ENCODE measurements around the gene LAMB4. TPM values are rescaled to one million over a fixed set of nuclear protein-coding genes. Genes with fewer than 3 reads are reported as not detected.

LAMB4 gene
- total RNA-seq, 4 donors from 2014 or later, result 0.04 to 0.33 TPM; not detected in 2

GRCh38 chr7:108077709-108078108 lies 52.5 kb downstream of the LAMB4 start:
- intact Hi-C loops (cut with DNase I; ENCODE audit: low total_unique reads), result no loop called here
- H3K27ac ChIP-seq, result no peak overlapping the region

GRCh38 chr7:108076156-108076555 lies 54.0 kb downstream of the LAMB4 start:
- H3K4me3 ChIP-seq, result no peak overlapping the region
- no peaks in the 10 kb centered on the region for H3K36me3 ChIP-seq
- no peaks in the 10 kb centered on the region for H3K27me3 ChIP-seq
- no peaks in the 10 kb centered on the region for H3K4me1 ChIP-seq
- in situ Hi-C loops (cut with MboI; ENCODE audit: low sequenced_read_pairs in 4 of 4) (no loop called here), intact Hi-C loops (cut with DNase I; ENCODE audit: low total_unique reads) (no loop called here)
- DNase-seq (no peak), ATAC-seq (no peak)
- H3K9me3 ChIP-seq, result no peaks in the 10 kb centered on the region
- TF ChIP-seq POLR2A (IDR thresholded peaks at IDR 0.05), result no peak
- TF ChIP-seq, protein P1, sequence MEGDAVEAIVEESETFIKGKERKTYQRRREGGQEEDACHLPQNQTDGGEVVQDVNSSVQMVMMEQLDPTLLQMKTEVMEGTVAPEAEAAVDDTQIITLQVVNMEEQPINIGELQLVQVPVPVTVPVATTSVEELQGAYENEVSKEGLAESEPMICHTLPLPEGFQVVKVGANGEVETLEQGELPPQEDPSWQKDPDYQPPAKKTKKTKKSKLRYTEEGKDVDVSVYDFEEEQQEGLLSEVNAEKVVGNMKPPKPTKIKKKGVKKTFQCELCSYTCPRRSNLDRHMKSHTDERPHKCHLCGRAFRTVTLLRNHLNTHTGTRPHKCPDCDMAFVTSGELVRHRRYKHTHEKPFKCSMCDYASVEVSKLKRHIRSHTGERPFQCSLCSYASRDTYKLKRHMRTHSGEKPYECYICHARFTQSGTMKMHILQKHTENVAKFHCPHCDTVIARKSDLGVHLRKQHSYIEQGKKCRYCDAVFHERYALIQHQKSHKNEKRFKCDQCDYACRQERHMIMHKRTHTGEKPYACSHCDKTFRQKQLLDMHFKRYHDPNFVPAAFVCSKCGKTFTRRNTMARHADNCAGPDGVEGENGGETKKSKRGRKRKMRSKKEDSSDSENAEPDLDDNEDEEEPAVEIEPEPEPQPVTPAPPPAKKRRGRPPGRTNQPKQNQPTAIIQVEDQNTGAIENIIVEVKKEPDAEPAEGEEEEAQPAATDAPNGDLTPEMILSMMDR (IDR thresholded peaks at IDR 0.05 in 4 of 5, conservative IDR thresholded peaks at IDR 0.05 in 1 of 5), result no peak
- H3K27ac ChIP-seq, result no peak overlapping the region

More at GRCh38 chr7:108077709-108078108, 52.5 kb downstream of the LAMB4 start:
- no peak overlapping the region for H3K4me3 ChIP-seq
- no peaks in the 10 kb centered on the region for H3K36me3 ChIP-seq
- no peak for ATAC-seq
- no peaks in the 10 kb centered on the region for H3K9me3 ChIP-seq
- TF ChIP-seq, protein P1 (IDR thresholded peaks at IDR 0.05 in 4 of 5, conservative IDR thresholded peaks at IDR 0.05 in 1 of 5), result no peak
- TF ChIP-seq POLR2A (IDR thresholded peaks at IDR 0.05), result no peak
- in situ Hi-C loops (cut with MboI; ENCODE audit: low sequenced_read_pairs in 4 of 4), result no loop called here
- H3K27me3 ChIP-seq, result no peaks in the 10 kb centered on the region
- no peak for DNase-seq
- no peaks in the 10 kb centered on the region for H3K4me1 ChIP-seq

DNA sequence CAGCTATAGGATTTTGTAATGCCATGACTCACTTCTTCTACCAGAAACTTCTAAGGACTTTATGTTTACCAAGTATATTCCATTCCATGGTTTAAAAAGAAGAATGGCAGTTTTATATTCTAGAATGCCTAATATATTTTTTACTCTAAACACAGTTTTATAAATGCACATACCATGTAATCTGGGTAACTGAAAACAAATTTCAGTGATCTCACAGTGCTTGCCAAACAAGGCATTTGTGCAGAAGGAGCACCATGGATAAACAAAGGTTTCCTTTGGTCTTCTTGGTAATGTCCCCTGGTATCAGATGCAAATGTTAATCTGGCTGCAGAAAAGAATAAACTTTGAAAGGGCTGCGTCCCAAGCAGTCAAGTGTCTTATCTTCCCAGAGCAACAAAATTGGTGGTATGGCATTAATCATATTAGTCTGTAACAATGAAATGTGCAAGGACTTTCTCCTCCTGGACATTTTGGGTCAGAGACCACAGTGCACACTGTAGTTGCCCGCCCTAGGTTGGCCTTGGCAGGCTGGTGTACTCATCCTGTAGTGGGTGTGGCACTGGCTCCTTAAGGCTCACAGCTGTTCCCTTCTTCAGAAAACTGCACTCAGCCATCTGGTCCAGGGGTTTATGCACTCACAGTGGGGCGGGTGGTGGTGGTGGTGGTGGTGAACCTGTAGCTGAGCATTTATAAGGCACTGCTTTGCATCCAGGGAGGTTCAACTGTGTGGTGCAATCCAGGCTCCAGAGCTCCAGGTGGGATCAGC lies 56.7 kb downstream of the LAMB4 start:
- DNase-seq (no peak), ATAC-seq (no peak)
- H3K27ac ChIP-seq, result no peak overlapping the region
- no peaks in the 10 kb centered on the region for H3K9me3 ChIP-seq
- TF ChIP-seq POLR2A (IDR thresholded peaks at IDR 0.05), result no peak
- TF ChIP-seq, protein P1 (IDR thresholded peaks at IDR 0.05 in 4 of 5, conservative IDR thresholded peaks at IDR 0.05 in 1 of 5), result no peak
- H3K4me1 ChIP-seq, result no peaks in the 10 kb centered on the region
- no peak overlapping the region for H3K4me3 ChIP-seq
- no peaks in the 10 kb centered on the region for H3K36me3 ChIP-seq
- H3K27me3 ChIP-seq, result no peaks in the 10 kb centered on the region
- in situ Hi-C loops (cut with MboI; ENCODE audit: low sequenced_read_pairs in 4 of 4), result no loop called here
- intact Hi-C loops (cut with DNase I; ENCODE audit: low total_unique reads), result no loop called here

GRCh38 chr7:108072739-108073138 lies 57.4 kb downstream of the LAMB4 start:
- Histone ChIP-seq H3K4me1 (no peaks in the 10 kb centered on the region), H3K27me3 (no peaks in the 10 kb centered on the region), H3K36me3 (no peaks in the 10 kb centered on the region), H3K4me3 (no peak overlapping the region), H3K27ac (no peak overlapping the region), H3K9me3 (no peaks in the 10 kb centered on the region)
- ATAC-seq (no peak), DNase-seq (no peak)
- TF ChIP-seq POLR2A (IDR thresholded peaks at IDR 0.05), result no peak
- TF ChIP-seq, protein P1 (IDR thresholded peaks at IDR 0.05 in 4 of 5, conservative IDR thresholded peaks at IDR 0.05 in 1 of 5), result no peak
- in situ Hi-C loops (cut with MboI; ENCODE audit: low sequenced_read_pairs in 4 of 4), result no loop called here
- intact Hi-C loops (cut with DNase I; ENCODE audit: low total_unique reads), result no loop called here
